HG03159 (cell line): ENCODE results near the gene SPATA13.
"Not testable (repeated sequence)": the region's sequence is repeated elsewhere in the genome, so short reads cannot be mapped to it uniquely, and the experiment has no call there.

Experiments used
- ATAC-seq: cut with Tn5 transposase; IDR thresholded peaks from one replicate; pipeline ENCODE4 v1.9.1; 2021; ENCODE audit warnings: mild to moderate bottlenecking, moderate library complexity; ENCODE audit not compliant: unreplicated experiment

Gene SPATA13

DNA sequence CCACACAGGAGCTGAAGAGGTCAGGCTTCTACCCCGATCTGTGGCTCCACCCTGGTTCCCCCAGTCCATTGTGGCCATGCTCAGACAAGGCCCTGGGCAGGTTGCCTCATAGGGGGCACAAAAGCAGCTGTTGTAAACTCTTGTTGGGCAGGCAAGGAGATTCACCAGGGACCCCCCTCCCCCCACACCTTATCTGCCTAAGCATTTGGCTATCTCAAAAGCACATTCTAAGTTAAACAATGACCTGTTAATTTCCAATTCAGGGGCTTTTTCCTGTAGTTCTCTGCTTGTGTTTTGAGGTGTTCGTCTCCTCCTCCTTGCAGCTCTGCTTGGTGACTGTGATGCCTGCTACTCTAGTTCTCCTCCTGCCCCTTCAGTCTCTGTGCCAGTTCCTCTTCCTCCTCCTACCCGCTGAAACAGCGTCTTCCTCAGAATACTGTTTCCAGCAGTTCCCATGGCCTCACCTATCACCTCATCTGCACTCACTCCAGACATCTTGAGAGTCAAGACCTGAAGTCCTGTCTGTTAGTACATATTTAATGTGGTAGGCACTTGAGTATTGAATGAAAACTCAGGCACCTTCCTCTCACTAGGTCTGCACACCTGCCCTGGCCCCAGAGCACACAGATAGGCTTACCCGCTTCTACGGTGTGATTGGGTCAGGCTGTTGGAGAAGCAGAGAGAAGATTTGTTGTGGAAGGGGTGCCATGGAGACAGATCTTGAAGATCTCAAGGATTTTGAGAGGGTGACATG, 31.7 kb downstream of the SPATA13 start:
- ATAC-seq = no peak

DNA sequence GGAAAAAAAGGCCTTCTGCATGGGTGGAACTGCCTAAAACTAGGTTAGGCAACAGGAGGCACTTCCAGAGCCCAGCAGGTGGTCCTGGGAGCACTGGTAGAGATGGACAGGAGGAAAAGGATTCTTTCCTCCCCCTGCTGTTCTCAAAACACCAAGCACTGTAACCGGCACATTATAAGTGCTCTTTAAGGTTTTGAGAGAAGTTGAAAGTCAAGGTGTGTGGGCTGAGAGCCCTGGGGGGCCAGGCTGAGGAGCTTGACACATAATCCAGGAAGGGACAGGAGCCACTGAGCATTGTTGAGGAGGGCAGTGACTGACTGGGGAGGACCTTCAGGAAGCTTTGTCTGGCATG, 32.3 kb downstream of the SPATA13 start:
- ATAC-seq = no peak

DNA sequence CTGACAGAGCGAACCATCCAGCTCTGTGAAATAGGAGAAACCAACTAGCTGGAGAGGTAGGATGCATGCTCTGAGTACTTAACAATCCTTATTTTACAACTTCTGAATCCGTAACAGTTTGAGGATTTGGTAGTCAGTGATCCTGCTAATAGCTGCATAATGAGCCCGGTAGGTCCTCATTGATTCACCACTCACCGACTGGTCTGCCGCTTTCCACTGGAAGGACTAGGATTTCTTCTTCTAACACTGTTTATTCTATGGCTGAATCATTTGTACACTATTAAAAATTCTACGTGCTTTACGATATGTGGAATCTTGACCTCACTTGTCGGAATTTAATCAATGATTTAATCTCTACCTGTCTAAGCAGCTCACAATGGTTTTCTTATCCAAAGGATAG, 33.9 kb downstream of the SPATA13 start:
- ATAC-seq = no peak

DNA sequence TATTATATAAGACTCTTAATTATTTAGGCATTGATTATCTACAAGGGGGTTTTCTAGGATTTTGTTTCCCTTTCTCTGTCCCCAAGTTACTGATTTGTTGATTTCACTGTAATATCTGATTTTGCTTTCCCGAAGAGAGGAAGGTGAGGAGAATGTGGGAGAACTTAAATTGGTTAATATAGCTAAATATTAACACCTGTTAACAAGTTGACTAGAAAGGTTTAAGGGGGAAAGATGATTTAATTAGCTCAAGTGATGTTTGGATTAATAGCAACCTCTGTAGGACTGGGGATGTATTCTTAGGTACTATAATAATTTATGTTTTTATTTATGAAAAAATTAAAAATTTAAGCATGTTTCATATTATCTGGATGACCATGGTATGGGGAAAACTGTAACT, 35.1 kb downstream of the SPATA13 start:
- ATAC-seq = no peak

DNA sequence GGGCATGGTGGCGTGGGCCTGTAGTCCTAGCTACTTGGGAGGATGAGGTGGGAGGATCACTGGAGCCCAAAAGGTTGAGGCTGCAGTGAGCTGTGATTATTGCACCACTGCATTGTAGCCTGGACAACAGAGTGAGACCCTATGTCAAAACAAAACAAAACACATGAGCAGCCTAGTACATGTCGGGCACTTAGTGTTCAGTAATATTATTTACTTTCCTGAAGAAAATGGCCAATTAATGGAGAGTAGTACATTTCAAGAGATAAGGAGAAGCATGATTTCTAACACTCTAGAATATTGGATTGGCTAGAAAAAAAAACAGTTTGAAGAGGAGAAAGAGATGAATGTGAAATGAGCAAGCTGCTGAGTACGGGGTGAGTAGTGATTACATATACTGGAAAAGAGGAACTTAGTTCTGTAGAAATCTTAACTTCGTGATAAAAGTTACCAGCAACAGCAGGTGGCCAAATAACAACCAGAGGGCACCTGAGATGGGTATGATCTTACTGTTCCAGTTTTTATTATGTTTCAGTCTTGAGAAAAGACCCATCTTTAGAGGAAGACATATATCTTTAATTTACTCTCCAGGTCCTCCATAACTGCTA, 36.2 kb downstream of the SPATA13 start:
- ATAC-seq = no peak

DNA sequence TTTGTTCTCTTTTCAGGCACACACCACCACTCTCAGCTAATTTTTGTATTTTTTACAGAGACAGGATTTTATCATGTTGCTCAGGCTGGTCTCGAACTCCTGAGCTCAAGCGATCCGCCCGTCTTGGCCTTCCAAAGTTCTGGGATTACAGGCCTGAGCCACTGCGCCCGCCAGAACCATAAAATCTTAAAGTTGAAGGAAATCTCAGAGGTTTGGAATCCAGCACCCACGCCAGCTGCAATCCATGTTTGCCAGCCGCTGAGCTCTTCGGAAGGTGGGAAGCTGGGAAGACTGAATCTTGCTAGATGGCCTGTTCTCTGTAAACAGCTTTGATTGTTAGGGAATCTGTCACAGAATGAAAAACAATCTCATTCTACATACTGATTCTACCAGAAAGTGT, 38.5 kb downstream of the SPATA13 start:
- no peak for ATAC-seq

DNA sequence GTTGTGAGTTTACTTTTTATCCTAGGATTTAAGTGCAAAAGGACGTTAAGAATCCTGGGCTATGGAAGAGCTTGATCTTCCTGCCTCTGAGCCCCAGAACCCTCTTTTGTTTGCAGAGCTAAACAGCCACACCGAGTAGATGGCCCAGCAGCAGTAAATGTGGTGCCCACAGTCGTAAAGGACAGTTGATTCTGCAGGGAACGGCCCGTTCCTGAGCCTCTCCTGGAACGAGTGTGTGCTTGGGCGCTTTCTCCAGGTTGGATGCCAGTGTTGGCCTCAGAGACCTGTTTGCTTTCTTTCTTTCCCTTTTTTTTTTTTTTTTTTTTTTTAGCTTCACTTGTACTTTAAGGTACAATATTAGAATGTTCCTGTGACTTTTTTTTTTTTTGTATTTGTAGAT, 41.7 kb downstream of the SPATA13 start:
- ATAC-seq = no peak

DNA sequence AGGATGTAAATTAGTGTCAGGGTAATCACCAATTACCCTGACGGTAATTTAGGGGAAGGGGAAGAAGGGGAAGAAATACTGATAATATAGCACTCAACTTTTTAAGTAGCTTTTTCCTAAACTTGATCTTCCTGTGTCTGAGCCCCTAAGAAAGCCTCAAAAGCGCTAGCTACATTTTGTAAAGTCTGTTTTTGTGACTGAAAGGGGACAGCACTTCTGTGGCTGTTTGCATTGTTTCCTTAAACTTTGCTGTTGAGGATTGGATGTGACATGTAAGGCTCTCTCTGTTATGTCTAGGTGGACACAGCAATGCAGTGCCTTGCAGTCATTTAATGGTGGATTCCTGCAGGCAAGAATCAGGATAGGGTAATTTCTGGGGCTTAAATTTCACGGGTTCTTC, 42.8 kb downstream of the SPATA13 start:
- ATAC-seq = no peak

DNA sequence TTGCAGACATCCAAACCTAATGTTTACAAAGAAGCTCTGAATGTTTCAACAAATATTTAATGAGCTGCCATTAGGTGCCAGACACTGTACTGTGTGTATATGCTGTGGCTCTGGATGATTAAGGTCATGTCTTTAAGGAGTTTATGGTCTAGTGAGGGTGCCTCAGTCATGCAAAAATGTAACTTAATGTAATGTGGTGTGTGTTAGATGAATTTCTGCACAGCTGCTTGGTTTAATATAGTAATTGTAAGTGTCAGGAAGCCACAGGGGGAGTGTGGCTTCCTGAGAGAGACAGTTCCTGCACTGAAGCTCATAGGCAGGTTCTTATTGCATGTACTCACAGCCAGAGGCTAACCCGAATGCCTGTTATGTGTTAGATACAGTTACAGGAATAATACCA, 43.3 kb downstream of the SPATA13 start:
- ATAC-seq = no peak

DNA sequence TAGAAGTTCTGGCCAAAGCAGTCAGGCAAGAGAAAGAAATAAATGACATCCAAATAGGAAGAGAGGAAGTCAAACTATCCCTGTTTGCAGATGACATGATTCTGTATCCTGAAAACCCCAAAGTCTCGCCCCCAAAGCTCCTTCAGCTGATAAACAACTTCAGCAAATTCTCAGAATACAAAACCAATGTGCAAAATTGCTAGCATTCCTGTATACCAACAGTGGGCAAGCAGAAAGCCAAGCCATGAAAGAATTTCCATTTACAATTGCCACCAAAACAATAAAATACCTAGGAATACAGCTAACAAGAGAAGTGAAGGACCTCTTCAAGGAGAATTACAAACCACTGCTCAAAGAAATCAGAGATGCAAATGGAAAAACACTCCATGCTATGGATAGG, 44.6 kb downstream of the SPATA13 start:
- not testable (repeated sequence) for ATAC-seq

DNA sequence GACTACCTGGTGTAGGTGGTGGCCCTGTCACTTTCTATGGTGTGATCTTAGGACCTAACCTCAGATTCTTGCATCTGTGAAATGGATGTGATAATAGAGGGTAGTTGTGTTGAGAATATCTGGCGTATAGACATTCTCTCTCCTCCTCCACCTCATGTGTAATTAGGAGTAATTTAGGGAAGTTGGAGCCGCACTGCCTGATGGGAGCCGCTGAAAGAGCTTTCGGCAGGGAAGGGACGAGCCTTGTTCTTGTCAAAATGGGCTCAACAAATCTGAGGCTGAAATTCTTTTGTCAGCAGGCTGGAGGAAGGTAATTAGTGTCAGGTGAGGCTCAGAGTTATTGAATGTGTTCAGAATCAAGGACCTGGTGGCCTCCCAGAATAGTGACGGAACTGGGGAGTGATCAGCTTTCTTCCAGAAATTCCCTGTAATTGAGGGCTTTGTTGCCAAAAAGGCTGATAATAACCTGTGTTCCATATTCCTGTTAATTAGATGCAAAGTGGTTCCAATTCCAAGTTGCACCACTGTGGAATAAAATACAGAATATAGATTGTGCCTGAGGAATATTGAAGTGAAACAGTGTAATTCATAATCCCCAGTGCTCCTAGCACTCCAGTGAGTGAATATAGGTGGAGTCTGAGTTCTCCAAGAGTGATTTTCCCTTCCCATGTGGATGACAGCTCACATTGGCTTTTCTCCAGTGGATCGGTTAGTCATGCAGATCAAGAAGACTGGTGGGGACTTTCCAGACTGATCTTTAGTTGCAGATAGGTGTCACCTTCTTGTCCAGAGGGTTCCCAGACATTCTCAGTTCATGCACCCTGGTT, 47.5 kb downstream of the SPATA13 start:
- ATAC-seq = no peak

DNA sequence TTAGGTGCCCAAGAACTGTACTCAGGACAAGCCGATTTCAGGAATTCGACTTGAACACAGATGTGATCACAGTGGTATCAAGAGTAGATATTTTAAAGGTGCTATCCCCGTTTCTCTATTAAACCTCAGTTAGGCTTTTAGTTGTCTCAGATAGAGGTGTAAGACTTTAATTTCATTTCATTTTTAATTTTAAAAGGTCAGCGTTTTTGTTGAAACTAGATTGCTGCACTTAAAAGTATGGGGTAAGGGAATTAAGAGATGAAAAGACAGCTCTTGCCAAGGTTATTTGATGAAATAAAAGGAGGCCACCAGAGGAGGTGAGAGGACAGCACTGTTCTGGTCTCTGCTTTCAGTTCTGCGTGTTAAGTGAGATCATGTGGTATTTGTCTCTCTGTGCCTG, 48.6 kb downstream of the SPATA13 start:
- no peak for ATAC-seq

DNA sequence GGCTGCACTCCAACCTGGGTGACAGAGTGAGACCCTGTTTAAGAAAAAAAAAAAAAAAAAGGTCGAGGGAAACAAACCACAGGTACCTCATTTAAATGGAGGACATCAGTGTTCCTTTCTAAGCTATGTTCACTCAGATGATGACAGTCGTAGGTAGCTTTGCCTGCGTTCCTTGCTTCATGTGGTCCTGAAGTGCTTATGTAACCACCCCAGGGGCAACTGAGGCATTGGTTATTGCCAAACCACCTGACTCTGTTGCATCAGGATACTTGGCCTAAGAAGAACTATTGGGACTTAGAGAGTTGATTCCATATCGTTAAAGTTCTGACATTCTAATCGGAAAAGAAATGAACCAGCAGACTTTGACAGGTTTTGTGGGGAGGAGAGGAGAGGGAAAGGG, 51.7 kb downstream of the SPATA13 start:
- ATAC-seq = no peak

DNA sequence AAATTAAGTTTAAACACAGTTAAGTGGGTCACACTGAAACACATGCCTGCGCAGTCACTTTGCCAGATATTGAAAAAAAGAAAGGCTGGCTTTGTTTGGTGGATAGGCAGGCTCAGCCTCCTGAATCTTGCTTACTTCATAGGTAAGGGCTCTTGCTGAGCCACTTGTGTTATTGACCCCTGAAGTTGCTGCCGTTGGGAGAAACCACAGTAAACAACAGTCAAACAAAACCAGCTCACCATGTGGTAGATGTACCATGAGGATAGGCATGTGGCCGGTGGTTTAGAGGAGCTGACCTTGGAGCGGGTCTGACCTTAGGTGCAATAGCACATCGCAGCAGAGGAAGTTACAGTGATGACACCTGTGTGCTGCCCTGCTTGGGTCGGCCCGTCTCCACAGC, 52.2 kb downstream of the SPATA13 start:
- no peak for ATAC-seq

DNA sequence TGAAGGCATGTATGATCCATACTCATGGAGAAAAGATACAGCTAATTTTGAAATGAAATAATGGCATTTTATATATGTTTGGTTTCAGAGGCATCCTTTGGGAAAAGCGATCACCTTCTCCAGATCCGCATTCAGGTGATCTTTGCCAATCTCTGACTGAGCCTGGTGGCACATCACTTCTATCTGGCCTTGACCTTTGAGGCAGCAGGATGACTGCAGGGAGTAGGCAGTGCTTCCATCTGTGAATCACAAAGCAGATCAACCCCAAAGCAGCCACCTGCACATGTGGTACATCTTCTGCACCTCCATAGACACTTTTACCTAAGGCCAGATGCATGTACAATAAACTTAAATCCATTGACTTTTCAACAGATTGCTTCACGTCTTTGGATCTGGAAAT, 53.4 kb downstream of the SPATA13 start:
- no peak for ATAC-seq

DNA sequence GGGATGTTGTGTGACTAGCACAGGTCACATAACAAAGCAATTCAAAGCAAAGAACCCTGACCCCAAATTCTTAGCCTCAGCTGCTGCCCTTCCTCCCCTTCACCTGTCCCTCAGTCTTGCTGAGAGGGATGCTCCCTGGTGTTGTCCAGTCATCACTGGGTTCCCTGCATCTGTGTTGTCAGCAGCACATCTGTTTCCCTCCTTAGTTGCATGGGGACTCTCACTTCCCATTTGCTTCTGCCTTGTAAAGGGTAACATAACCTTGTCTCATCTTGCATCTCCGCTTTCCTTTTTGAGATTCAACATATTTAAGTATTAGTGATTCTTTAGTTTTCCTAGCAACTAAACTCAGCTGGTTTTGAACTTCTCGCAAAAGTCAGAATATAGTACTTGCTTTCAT, 54.0 kb downstream of the SPATA13 start:
- ATAC-seq = peak; percentile 47

DNA sequence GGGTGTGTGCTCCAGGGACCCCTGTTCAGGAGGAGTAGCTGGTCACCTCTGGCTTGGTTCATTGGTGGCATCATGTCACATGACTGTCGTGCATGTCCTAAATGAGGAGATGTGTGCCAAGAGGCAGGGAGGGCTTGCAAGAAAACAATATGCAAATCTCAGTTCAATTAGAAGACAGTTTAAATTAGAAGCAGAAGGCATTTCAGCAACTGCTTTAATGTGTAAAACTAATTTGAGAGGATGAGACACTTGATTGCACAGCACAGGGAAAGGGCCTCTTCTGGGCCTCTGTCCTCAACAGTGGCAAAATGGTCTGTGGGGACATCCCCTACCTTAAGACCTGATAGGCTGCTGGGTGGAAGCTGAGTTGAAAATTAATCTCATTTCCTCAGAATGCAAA, 54.6 kb downstream of the SPATA13 start:
- peak; percentile 60 for ATAC-seq

DNA sequence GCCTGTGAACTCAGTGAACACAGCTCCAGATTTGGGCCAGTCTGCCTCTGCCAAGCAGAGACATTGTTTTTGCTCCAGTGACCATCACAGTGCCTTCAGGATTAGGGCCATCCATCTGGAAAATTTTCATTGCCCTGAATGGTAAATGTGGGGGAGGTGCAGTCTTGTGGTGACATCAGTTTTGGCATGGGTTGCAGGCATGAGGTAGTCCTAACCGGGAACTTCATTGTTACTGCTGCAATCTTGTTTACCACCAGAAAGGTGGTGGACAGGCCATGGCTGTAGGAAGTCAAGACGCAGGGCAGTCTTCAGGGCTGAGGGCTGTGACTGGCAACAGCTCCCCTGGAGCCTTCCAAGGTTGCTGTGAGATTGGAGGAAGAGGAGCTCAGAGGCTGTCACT, 55.2 kb downstream of the SPATA13 start:
- no peak for ATAC-seq

DNA sequence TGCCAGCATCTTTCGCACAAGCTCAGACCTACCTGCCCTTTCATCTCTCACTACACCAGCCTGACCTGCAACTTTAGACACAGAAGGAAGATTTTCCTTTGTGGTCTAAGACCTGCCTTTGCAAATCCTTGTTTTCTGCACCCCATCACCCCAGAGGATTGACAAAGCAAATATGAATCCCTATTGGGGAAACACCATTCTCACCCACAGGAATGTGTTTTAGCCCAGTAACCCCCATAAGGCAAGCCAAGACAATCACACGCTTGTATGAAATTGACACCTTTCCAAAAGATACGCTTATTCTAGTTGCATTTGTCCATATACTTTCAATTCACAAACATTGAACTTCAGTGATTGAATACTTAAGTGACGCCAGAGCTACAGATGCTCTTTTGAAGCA, 55.7 kb downstream of the SPATA13 start:
- ATAC-seq = no peak

DNA sequence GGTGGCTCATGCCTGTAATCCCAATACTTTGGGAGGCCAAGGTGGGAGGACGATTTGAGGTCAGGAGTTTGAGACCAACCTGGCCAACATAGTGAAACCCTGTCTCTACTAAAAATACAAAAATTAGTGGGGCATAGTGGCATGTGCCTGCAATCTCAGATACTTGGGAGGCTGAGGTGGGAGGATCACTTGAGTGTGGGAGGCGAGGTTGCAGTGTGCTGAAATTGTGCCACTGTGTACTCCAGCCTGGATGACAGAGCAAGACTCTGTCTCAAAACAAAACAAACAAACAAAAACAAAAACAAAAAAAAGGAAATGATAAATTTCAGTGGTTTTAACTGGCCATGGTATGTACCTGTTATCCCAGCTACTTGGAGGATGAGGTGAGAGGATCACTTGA, 56.3 kb downstream of the SPATA13 start:
- not testable (repeated sequence) for ATAC-seq

DNA sequence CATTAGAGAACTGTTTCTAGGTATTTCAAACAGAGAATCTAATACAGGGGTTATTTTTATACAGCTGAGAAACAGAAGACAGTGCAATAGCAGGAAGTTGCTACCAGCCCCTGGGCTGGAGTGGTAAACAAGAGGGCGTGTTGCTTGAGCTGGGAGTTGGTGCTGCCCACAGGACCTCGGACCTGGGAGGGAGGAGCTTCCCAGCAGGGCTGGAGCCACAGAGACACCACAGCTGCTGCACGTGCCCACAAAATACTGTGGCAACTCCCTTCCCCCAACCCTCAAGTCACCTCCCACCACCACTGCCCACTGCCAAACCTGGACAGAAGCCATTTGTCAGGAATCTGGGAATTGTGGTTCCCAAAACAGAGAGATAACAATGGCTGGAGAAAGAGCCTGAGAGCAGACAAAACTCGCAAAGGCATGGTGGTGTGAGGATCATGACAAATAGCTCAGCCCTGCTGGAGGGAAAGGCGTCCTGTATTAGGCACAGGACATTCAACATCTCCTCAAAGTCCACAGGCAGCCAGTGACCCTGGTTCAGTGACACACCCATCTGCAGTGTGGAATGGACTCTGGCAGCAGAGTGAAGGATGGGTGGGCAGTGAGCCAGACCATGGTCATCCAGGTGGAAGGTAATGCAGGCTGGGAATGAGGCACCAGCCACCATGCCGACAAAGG, 57.2 kb downstream of the SPATA13 start:
- no peak for ATAC-seq

DNA sequence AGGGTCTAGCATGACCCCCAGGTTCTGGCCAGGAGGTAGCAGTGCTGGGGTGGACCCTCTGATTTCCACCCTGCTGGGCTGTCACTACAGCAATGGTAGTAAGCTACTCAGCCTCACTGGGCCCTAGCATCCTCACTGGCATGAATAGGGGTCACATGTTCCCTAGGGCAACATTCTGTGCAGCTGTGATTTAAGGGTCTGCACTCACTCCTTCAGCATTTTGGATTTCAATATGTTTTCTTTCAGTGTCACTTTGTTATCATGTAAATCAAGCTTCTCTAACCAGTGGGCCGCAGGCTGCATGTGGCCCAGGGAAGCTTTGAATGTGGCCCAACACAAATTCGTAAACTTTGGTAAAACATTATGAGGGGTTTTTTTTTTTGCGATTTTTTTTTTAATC, 57.8 kb downstream of the SPATA13 start:
- no peak for ATAC-seq
